Measurements from ENCODE around the gene MARCHF10.
A peak's percentile ranks its signal among the peaks of the same experiment; 100 is the strongest.

MARCHF10 gene

GRCh38 chr17:62822080-62822904 is 14.2 kb upstream of the MARCHF10 start:
- no peak for DNase-seq (ENCODE audit: low read depth)
- H3K4me3 ChIP-seq (ENCODE audit: low read depth, low read length) = no peak overlapping the region

GRCh38 chr17:62821189-62822079 is 13.3 kb upstream of the MARCHF10 start:
- no peak overlapping the region for H3K4me3 ChIP-seq (ENCODE audit: low read depth, low read length)
- DNase-seq (ENCODE audit: low read depth) = no peak

GRCh38 chr17:62819511-62820221 is 11.6 kb upstream of the MARCHF10 start:
- H3K4me3 ChIP-seq (ENCODE audit: low read depth, low read length) = peak overlapping the region; percentile 22
- peak; percentile 98 for DNase-seq (ENCODE audit: low read depth)

GRCh38 chr17:62818526-62818925 is 10.4 kb upstream of the MARCHF10 start:
- no peak for DNase-seq (ENCODE audit: low read depth)
- H3K4me3 ChIP-seq (ENCODE audit: low read depth, low read length) = no peak overlapping the region

GRCh38 chr17:62816282-62816839 is 8.2 kb upstream of the MARCHF10 start:
- no peak overlapping the region for H3K4me3 ChIP-seq (ENCODE audit: low read depth, low read length)
- no peak for DNase-seq (ENCODE audit: low read depth)

- no peak for DNase-seq (ENCODE audit: low read depth)
- no peak overlapping the region for H3K4me3 ChIP-seq (ENCODE audit: low read depth, low read length)
Observed at GRCh38 chr17:62809656-62810055, 1.5 kb upstream of the MARCHF10 start.

- DNase-seq (ENCODE audit: low read depth) = no peak
- H3K4me3 ChIP-seq (ENCODE audit: low read depth, low read length) = no peak overlapping the region
Observed at GRCh38 chr17:62808576-62808970, 459 bp upstream of the MARCHF10 start.

- DNase-seq (ENCODE audit: low read depth) = no peak
- no peak overlapping the region for H3K4me3 ChIP-seq (ENCODE audit: low read depth, low read length)
Observed at GRCh38 chr17:62805234-62805633, 2.9 kb downstream of the MARCHF10 start.

- H3K4me3 ChIP-seq (ENCODE audit: low read depth, low read length) = no peak overlapping the region
- DNase-seq (ENCODE audit: low read depth) = peak; percentile 79
Observed at GRCh38 chr17:62804822-62805221, 3.3 kb downstream of the MARCHF10 start.

GRCh38 chr17:62804025-62804424 is 4.1 kb downstream of the MARCHF10 start:
- H3K4me3 ChIP-seq (ENCODE audit: low read depth, low read length) = no peak overlapping the region
- DNase-seq (ENCODE audit: low read depth) = no peak

- no peak overlapping the region for H3K4me3 ChIP-seq (ENCODE audit: low read depth, low read length)
- no peak for DNase-seq (ENCODE audit: low read depth)
Observed at GRCh38 chr17:62802561-62803205, 5.4 kb downstream of the MARCHF10 start.

GRCh38 chr17:62801553-62802114 is 6.5 kb downstream of the MARCHF10 start:
- H3K4me3 ChIP-seq (ENCODE audit: low read depth, low read length) = no peak overlapping the region
- DNase-seq (ENCODE audit: low read depth) = no peak

GRCh38 chr17:62800585-62800984 is 7.5 kb downstream of the MARCHF10 start:
- no peak overlapping the region for H3K4me3 ChIP-seq (ENCODE audit: low read depth, low read length)
- DNase-seq (ENCODE audit: low read depth) = no peak

- DNase-seq (ENCODE audit: low read depth) = no peak
- H3K4me3 ChIP-seq (ENCODE audit: low read depth, low read length) = no peak overlapping the region
Observed at GRCh38 chr17:62797959-62798358, 10.2 kb downstream of the MARCHF10 start.

- H3K4me3 ChIP-seq (ENCODE audit: low read depth, low read length) = no peak overlapping the region
- no peak for DNase-seq (ENCODE audit: low read depth)
Observed at GRCh38 chr17:62796291-62796690, 11.8 kb downstream of the MARCHF10 start.

- no peak for DNase-seq (ENCODE audit: low read depth)
- H3K4me3 ChIP-seq (ENCODE audit: low read depth, low read length) = no peak overlapping the region
Observed at GRCh38 chr17:62794666-62794971, 13.5 kb downstream of the MARCHF10 start.

- H3K4me3 ChIP-seq (ENCODE audit: low read depth, low read length) = no peak overlapping the region
- no peak for DNase-seq (ENCODE audit: low read depth)
Observed at GRCh38 chr17:62793919-62794665, 14.0 kb downstream of the MARCHF10 start.

GRCh38 chr17:62792447-62792800 is 15.7 kb downstream of the MARCHF10 start:
- DNase-seq (ENCODE audit: low read depth) = no peak
- H3K4me3 ChIP-seq (ENCODE audit: low read depth, low read length) = no peak overlapping the region
